HL-60 (cell line): Measurements from ENCODE around the gene DOK1.

Experiments
- CTCF ChIP-seq: IDR thresholded peaks from one replicate; pipeline ENCODE4 v1.5.1; 2011; ENCODE audit warnings: low read length, control low read depth, inconsistent platforms; ENCODE audit not compliant: insufficient read depth
- POLR2AphosphoS5 ChIP-seq: IDR thresholded peaks from 2 replicates; pipeline ENCODE4 v1.6.1; 2012; ENCODE audit warnings: low read depth
- SPI1 ChIP-seq: IDR thresholded peaks from 2 replicates; pipeline ENCODE4 v1.6.1; 2012; ENCODE audit warnings: low read depth, mild to moderate bottlenecking, borderline replicate concordance

- no peak for TF ChIP-seq CTCF
- 0 out of 2 replicates have a peak, but pooled peaks have one; percentile 26 for TF ChIP-seq POLR2AphosphoS5
- TF ChIP-seq SPI1, result peak; percentile 13; the same call in 1 of the 2 replicates
Measured at GRCh38 chr2:74555610-74556103, 1.1 kb downstream of the DOK1 start.
